Activated naive CD4-positive, alpha-beta T cell treated with anti-CD3 and anti-CD28 coated beads, Interleukin-2, amount 50 U/mL, for 72 hours (primary cell): ENCODE data around the gene EGFR. TPM values are rescaled to one million over a fixed set of nuclear protein-coding genes. Genes with fewer than 3 reads are reported as not detected.

ENCODE experiments used
- ATAC-seq, 2 donors: fragments of 150-1000 bp; cut with Tn5 transposase; 2 replicates each; pipeline ENCODE4 v1.10.0; 2021; ENCODE audit warnings: mild to moderate bottlenecking in 2 of 2, moderate library complexity in 2 of 2
- DNase-seq, 2 donors: peaks; one replicate each; pipeline ENCODE4 v3.0.0; 2021 to 2022; ENCODE audit warnings: low spot score in 2 of 2
- H3K27ac Mint-ChIP-seq, 2 donors: one replicate each; pipeline ENCODE4 v1.8.0; 2022; ENCODE audit warnings: mild to moderate bottlenecking in 2 of 2, mixed read lengths in 2 of 2
- H3K36me3 Mint-ChIP-seq, 2 donors: one replicate each; pipeline ENCODE4 v1.8.0; 2022; ENCODE audit warnings: mixed read lengths in 2 of 2
- H3K9me3 Mint-ChIP-seq, 2 donors: one replicate each; pipeline ENCODE4 v1.8.0; 2022; ENCODE audit warnings: mixed read lengths in 2 of 2
- total RNA-seq, 2 donors: library from RNA; stranded (reverse); gene quantifications; one replicate each; pipeline ENCODE4 v1.2.3, GENCODE V29; 2022

EGFR gene
- total RNA-seq, 2 donors from 2014 or later, result not detected

DNA sequence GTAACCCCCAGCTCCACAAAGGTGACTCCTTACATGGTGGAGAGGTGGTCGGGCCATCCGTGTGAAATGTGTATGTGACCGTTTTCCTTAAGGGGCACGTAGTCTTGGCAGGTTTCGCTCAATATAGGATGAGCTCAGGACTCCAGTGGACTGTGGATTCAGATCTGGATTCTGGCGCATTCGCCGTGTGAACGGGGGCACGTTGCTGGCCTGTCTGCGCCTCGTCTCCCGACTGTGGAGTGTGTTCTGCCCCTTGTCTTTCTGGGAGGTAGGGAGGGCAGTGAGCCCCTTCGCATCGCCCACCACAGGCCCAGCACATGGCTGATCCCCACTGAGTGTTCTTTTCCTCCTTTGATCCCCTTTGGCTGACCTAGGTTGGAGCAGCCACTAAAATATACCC lies 165.1 kb downstream of the EGFR start:
- Mint-ChIP-seq H3K27ac (no peak overlapping the region), H3K9me3 (no peaks in the 10 kb centered on the region), H3K36me3 (no peaks in the 10 kb centered on the region)
- no peak for ATAC-seq
- no peak for DNase-seq

DNA sequence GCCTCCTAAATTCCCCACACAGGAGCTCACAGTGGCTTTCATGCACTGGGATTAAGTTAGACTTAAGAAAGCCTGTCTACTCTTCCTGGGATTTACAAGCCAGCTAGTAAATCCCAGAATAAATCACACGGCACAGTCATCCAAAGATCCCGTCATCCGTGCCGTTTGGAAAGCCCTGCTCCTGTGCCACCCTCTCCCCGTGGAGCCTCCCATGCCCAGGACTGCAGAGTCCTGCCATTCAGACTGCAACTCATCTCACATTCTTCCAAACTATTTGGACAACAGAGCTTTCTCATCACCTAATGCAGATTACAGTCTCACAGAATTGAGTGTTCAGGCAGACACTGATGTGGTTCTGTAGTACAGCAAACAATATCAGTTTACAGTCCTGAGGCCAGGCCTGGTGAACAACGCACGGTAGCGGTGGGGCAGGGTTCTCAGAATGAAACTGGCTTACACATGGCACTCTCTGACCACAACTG lies 166.5 kb downstream of the EGFR start:
- Mint-ChIP-seq H3K27ac (peak overlapping the region in 1 of 2 donors; percentile 44), H3K36me3 (no peaks in the 10 kb centered on the region), H3K9me3 (no peaks in the 10 kb centered on the region)
- DNase-seq (no peak), ATAC-seq (peak in 1 of 2 donors; percentile 60)

DNA sequence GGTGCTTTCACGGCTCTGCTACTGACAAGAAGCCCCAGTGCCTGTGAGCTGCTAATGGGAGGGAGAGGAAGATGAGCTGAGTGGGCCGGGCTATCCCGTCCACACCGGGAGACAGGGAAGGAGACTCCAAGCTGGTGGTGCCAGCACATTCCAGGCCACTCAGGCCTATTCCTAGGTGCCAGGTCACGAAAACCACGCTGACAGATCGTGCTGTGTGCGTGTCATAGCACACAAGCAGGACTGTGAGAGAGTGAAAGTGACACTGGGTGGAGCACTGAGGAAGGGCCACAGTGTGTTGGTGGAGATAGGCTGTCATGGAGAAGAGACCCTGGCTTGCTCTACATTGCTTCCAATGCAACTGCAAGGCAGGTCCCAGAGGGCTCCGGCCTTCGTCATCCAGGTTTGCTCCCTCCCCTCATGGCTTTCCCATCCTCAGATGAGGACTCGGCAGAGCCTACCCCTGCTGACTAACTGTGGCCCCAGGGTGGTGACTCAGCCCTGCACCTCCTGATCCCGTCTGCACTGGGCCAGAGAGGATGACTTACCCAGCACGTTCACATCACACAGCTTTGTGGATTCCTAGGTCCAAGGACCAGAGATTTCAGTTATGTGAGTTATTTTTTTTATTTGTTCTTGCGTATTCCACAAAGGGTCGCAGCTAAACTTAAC lies 167.3 kb downstream of the EGFR start:
- ATAC-seq (peak; percentile 13 to 70), DNase-seq (no peak)
- Mint-ChIP-seq H3K36me3 (no peaks in the 10 kb centered on the region), H3K9me3 (no peaks in the 10 kb centered on the region), H3K27ac (peak overlapping the region in 1 of 2 donors; percentile 15)

DNA sequence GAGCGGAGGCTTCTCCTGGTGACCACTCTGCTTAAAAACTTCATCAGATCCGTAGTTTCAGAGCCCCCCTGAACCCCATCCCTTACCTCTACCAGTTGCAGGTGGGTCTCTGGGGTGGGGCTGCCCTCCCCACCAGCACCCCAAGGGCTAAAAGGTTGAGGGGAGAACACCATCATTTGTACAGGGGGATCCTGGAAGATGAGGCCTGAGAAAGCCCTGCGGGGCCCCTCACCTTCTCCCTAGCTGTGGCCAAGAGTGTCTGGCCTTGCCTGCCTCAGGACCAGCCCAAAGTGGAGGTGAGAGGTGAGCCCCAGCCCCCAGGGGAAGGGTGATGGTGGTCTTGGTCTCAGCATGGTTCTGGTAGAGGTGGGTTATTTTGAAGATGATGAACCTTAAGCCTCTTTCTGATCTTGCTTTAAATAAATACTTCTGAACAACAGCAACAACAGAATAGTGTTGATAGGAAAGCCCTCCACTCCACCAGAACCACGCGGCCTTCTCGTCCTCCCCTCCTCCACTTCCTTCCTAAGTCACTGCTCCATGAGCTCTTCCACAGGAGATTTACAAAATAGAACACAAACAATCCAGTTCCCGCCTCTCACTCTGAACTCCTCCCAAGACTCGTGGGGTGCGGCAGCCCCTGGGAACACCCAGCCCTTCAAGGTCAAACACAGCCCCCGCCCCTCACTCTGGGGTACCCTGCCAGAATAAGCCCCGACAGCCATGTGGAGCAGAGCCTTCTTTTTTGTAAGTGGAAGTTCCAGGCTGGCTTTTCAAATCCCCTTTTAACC lies 169.1 kb downstream of the EGFR start:
- Mint-ChIP-seq H3K9me3 (no peaks in the 10 kb centered on the region), H3K36me3 (no peaks in the 10 kb centered on the region), H3K27ac (no peak overlapping the region)
- no peak for DNase-seq
- ATAC-seq, result no peak

DNA sequence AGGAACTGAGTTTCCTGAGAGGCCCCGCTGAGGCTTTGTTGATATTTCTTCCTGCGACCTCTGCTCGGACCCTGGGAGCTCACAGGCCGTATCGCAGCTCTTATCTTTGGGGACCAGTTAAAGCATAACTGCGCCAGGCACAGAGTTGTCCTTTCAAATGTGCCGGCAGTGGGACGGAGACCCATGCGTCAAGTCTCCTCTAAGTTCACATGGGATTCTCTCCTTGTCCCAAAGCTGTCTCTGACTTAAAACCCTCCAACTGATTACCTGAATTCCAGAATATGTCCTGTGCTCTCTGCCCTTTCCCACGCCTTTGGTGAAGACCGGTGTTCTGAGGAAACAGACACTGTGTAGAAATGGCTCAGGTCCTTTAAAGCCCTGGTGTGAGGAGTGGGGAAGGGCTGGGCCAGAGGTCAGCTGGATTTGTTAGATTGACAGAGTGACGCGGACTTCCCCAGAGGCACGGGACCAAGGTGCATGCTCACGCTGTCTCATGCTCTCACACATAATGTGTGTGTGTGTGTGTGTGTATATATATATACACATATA lies 169.8 kb downstream of the EGFR start:
- DNase-seq (no peak), ATAC-seq (no peak)
- Mint-ChIP-seq H3K27ac (no peak overlapping the region), H3K9me3 (no peaks in the 10 kb centered on the region), H3K36me3 (no peaks in the 10 kb centered on the region)

DNA sequence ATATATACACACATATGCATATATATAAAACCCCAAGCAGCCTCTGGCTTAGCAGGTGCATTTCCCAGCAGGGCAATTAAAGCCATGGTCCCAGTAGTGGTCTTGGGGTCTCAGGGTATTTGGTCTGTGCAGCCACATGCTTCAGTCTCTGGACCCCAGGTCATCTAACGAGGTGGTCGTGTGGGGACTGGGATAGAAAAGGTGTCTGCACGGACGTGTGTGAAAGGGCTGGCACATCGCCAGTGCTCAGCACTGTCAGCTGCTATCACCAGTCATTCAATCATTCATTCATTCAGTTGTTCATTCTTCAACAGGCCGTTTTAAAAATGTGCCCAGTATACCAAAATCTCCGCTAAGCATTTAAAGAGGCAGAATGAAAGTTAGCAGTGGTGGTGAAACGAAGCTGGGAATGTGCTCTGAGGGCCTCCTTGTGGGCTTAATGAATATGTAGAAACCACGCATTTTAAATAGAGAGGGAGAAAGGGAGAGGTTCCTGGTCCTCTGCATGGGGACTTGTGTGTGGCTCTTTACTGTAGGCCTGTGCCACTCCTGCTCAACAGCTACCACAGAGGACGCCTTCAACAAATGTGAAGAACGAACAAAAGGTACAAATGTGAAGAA lies 170.4 kb downstream of the EGFR start:
- Mint-ChIP-seq H3K36me3 (no peaks in the 10 kb centered on the region), H3K27ac (no peak overlapping the region), H3K9me3 (no peaks in the 10 kb centered on the region)

DNA sequence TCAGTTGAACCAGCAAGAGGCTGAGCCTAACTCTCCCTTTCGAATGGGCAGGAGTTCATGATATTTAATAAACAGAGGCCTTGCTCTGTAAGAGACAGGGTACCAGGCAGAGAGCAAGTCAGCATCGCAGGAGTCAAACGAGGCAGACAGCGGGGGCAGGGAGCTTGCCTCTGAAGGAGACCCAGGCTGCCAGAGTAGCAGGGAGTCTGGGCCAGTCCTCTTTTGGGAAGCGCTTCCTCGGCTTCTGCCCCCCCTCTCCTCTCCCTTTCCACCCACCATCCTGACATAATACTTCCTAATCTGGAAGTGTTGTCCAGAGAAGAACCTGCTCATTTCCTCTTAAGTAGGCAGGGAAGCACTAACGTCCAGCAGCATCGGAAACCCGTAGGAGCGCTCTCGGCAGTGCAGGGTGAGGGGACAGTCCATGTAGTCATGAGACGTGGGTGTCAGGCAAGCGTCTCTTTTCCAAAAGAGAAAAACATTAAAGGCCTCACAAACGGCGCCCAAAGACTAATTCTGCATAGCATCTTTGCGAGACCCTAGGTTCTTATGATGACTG lies 171.1 kb downstream of the EGFR start:
- ATAC-seq (no peak), DNase-seq (no peak)
- Mint-ChIP-seq H3K9me3 (no peaks in the 10 kb centered on the region), H3K27ac (no peak overlapping the region), H3K36me3 (no peaks in the 10 kb centered on the region)

More for the DNA sequence above, 170.4 kb downstream of the EGFR start:
- no peak for DNase-seq
- no peak for ATAC-seq

DNA sequence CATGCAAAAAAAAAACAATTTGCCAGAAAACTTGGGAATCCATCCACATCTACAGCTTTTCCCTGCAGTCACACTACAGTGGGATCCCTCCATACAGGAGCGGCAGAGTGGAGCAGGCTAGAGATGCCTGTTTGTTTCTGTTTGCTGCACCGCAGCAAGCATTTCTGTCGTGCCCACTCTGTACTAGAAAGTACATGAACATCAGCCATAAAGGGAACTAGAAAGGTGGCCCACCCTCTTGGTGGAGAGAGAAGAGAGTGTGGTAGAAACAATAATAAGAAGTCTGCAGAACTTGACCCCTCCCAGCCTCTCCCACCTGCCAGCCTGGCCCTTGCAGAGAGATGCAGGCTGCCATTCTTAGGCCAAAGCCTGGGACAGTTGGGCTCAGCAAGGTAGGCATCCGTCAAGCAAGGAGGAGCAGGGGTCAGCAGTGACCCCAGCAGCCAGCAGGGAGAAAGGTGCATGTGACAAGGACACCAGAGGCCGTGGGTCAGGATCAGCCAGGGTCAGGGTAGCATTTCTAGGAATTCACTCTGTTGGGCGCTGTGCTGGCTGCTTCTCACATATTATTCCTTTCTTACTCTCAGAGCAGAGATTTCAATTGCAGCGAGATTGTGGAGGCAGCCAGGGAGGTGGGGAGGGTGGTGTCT lies 171.8 kb downstream of the EGFR start:
- Mint-ChIP-seq H3K36me3 (no peaks in the 10 kb centered on the region), H3K9me3 (no peaks in the 10 kb centered on the region), H3K27ac (no peak overlapping the region)
- no peak for ATAC-seq
- no peak for DNase-seq

DNA sequence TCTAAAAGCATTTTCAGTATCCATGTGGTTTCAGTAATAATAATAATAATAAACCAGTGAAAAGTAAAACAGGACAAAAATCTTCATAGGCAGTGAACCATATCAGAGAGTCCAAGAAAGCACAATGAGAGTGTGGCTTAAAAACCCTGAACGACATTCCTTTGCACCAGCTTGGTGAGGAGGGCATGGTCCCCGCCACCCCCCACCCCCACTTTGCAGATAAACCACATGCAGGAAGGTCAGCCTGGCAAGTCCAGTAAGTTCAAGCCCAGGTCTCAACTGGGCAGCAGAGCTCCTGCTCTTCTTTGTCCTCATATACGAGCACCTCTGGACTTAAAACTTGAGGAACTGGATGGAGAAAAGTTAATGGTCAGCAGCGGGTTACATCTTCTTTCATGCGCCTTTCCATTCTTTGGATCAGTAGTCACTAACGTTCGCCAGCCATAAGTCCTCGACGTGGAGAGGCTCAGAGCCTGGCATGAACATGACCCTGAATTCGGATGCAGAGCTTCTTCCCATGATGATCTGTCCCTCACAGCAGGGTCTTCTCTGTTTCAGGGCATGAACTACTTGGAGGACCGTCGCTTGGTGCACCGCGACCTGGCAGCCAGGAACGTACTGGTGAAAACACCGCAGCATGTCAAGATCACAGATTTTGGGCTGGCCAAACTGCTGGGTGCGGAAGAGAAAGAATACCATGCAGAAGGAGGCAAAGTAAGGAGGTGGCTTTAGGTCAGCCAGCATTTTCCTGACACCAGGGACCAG lies 172.5 kb downstream of the EGFR start:
- Mint-ChIP-seq H3K36me3 (no peaks in the 10 kb centered on the region), H3K9me3 (no peaks in the 10 kb centered on the region), H3K27ac (no peak overlapping the region)
- DNase-seq (no peak), ATAC-seq (no peak)

DNA sequence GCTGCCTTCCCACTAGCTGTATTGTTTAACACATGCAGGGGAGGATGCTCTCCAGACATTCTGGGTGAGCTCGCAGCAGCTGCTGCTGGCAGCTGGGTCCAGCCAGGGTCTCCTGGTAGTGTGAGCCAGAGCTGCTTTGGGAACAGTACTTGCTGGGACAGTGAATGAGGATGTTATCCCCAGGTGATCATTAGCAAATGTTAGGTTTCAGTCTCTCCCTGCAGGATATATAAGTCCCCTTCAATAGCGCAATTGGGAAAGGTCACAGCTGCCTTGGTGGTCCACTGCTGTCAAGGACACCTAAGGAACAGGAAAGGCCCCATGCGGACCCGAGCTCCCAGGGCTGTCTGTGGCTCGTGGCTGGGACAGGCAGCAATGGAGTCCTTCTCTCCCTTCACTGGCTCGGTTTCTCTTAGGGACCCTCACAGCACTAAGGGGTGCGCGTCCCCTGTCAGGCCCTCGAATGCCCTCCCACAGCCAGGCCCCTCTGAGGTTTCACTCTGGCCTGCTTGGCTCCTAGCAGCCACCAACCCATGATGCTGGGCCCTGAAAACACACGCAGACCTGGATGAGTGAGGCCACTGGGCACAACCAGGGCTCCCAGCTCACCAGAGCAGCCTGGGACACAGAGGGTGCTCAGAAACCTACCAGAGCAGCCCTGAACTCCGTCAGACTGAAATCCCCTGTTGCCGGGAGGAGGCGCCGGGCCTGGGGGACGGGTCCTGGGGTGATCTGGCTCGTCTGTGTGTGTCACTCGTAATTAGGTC lies 173.3 kb downstream of the EGFR start:
- Mint-ChIP-seq H3K9me3 (no peaks in the 10 kb centered on the region), H3K27ac (no peak overlapping the region), H3K36me3 (no peaks in the 10 kb centered on the region)
- DNase-seq (no peak), ATAC-seq (no peak)

DNA sequence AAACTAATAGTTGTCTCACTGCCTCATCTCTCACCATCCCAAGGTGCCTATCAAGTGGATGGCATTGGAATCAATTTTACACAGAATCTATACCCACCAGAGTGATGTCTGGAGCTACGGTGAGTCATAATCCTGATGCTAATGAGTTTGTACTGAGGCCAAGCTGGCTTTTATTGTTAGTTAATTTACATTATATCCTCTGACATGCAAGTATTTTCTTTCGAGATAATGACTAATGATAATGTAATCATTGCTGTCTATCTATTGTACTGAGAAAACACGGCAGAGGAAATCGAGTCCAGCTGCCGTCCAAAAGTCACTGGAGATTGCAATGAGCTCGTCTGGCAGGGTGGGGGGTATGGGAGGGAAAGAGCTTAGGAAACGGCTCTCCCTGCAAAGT lies 173.9 kb downstream of the EGFR start:
- H3K36me3 Mint-ChIP-seq, result no peaks in the 10 kb centered on the region
- no peak for DNase-seq
- no peak for ATAC-seq
- H3K27ac Mint-ChIP-seq, result no peak overlapping the region
- H3K9me3 Mint-ChIP-seq, result no peaks in the 10 kb centered on the region

DNA sequence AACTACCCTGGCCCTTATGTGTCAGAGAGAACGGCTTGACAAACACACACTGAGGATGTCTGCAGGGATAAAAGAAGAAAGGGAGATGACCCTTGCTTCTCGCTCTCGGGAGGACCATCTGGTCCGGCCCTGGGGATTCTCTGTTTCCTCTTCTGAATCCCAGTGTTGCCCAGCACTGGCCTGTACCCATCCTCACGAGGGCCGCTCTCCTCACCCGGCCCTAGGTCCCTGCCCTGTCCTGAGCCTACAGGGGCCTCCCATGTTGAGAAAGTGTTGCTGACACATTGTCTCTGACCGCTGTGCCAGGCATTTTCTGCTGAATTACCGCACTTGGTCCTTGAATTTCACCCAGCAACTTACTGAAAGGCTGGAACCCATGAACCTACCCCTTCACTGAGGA lies 174.4 kb downstream of the EGFR start:
- no peak for DNase-seq
- no peak overlapping the region for H3K27ac Mint-ChIP-seq

DNA sequence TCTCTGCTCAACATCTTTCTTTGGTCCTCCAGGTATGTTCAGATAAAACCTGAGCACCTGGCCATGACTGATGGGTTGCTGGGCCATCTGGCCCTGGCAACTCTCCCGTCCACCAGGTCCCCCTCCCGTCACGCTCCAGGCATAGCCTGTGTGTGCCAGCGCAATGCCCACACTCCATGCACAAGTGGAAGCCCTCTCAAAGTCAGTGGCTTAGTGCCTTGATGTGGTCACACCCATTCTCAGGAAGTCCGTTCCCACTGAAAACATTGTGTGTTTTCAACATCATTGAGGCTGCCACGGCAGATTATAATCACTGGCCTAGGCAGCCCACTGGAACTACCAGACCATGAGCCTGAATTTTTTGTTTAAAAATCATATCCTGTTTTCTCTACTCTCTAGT lies 175.7 kb downstream of the EGFR start:
- Mint-ChIP-seq H3K9me3 (no peaks in the 10 kb centered on the region), H3K27ac (no peak overlapping the region), H3K36me3 (no peaks in the 10 kb centered on the region)
- no peak for ATAC-seq
- no peak for DNase-seq

More for the DNA sequence above, 174.4 kb downstream of the EGFR start:
- H3K9me3 Mint-ChIP-seq, result no peaks in the 10 kb centered on the region
- H3K36me3 Mint-ChIP-seq, result no peaks in the 10 kb centered on the region
- no peak for ATAC-seq

DNA sequence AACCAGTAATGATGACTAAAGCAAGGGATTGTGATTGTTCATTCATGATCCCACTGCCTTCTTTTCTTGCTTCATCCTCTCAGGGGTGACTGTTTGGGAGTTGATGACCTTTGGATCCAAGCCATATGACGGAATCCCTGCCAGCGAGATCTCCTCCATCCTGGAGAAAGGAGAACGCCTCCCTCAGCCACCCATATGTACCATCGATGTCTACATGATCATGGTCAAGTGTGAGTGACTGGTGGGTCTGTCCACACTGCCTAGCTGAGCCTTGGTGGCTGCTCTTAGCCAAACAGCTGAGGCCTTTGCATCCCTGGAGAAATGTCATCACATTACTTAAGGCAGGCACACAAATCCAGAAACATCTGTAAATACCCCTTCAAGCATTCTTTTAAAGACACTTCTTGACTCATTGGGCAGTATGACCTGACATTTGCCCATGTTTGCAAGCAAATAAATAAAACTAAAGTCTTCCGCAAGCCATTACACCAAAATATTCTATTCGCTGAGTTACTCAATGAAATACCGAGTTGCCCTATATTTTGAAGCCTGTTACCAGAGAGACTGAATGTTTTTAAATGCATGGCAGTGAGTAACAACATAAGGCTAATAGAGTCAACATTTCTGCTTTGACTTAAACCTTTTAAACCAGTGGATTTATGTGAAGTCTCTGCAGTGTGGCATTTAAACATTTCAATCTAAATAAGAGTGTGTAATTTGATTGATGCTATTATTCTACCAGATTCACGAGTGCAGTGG lies 180.0 kb downstream of the EGFR start:
- Mint-ChIP-seq H3K9me3 (no peaks in the 10 kb centered on the region), H3K36me3 (no peaks in the 10 kb centered on the region), H3K27ac (no peak overlapping the region)
- ATAC-seq (no peak), DNase-seq (no peak)

DNA sequence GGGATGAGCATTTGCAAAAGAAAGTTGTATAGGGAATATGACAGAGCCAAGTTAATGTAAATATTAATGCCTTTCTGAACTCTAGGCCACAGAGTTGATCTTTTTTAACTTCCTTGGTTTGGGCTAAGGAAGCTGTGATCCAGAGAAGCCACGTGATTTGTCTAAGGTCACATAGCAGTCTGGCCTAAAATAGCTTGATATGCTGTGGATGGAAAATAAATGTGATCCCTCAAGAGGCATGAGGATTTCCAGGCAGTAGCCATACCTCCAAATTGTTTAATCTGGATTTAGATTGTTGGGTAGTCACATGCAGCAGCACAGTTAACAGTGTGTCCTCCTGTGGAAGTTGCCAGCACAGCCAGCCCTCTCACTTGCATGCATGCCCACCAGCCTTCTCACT lies 180.6 kb downstream of the EGFR start:
- DNase-seq (no peak), ATAC-seq (no peak)
- Mint-ChIP-seq H3K9me3 (no peaks in the 10 kb centered on the region), H3K36me3 (no peaks in the 10 kb centered on the region), H3K27ac (no peak overlapping the region)
